Right lobe of liver (tissue), 4 donors: Measurements from ENCODE around the gene NSDHL.

ENCODE experiments used
- POLR2A ChIP-seq: fragments of 450-650 bp; IDR thresholded peaks from one replicate; pipeline ENCODE4 v1.6.1; 2017; ENCODE audit warnings: antibody characterized with exemption, mild to moderate bottlenecking
- TF ChIP-seq, protein P1 (sequence below), 4 donors: fragments of 200-600 bp in 3 of 4; fragments of 450-650 bp in 1 of 4; IDR thresholded peaks; one replicate each; pipeline versions ENCODE4 v1.5.1 to v1.8.0; 2016 to 2022; ENCODE audit warnings: antibody characterized with exemption in 4 of 4, mild to moderate bottlenecking in 2 of 4
- donor health status: DM: no; HTN: no; CAD: no.
- donor health status: DM: no; HTN: no; CAD: no.
- donor health status: DM: no; HTN: yes; CAD: no.

DNA sequence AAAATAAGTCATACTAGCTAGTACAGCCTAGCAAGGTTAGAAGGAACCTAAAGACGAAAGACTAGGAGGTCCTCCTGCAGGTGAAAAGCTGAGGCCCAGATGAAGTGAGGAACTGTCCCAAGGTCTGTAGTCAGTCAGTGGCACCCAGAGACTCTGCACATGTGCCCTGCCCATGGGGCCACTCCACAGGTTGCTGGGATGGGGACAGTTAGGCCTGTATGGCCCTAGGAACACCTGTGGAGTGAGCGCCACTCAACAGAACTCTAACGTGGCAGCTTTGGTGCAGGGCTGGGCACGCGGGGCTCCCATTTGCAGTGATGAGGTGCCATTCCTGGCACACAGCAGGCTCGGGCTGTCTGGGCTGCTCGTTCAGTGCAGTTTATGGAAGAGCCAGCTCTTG lies 81.8 kb downstream of the NSDHL start:
- no peak for TF ChIP-seq POLR2A
- TF ChIP-seq, protein P1, sequence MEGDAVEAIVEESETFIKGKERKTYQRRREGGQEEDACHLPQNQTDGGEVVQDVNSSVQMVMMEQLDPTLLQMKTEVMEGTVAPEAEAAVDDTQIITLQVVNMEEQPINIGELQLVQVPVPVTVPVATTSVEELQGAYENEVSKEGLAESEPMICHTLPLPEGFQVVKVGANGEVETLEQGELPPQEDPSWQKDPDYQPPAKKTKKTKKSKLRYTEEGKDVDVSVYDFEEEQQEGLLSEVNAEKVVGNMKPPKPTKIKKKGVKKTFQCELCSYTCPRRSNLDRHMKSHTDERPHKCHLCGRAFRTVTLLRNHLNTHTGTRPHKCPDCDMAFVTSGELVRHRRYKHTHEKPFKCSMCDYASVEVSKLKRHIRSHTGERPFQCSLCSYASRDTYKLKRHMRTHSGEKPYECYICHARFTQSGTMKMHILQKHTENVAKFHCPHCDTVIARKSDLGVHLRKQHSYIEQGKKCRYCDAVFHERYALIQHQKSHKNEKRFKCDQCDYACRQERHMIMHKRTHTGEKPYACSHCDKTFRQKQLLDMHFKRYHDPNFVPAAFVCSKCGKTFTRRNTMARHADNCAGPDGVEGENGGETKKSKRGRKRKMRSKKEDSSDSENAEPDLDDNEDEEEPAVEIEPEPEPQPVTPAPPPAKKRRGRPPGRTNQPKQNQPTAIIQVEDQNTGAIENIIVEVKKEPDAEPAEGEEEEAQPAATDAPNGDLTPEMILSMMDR (IDR thresholded peaks at IDR 0.05), result no peak
